GM19438 (cell line): ENCODE data around the gene GBF1.

Experiments
- ATAC-seq: cut with Tn5 transposase; IDR thresholded peaks from one replicate; pipeline ENCODE4 v1.9.1; 2021; ENCODE audit warnings: low read depth; ENCODE audit not compliant: unreplicated experiment

Gene GBF1

DNA sequence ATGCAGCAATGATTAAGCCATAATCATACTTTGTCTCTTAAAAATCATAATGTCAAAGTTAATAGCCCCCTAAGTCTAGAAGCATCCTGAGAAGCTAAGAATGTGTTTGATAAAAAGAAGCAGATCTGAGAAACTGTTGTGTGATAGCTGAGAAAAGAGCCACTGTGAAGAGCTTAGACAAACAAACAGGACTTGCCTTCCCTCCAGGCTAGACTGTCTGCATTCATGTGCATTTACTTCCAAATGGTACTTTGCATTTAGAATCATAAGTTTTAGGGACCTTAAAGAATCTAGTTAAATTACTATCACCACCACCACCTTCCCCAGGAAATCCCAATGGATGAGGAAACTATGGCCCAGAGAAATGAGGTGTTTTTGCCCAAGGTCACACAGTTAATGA lies 87.4 kb downstream of the GBF1 start:
- ATAC-seq, result no peak

GRCh38 chr10:102334101-102334500 lies 88.8 kb downstream of the GBF1 start:
- ATAC-seq, result no peak

- ATAC-seq, result no peak
These were observed 89.9 kb downstream of the GBF1 start for GRCh38 chr10:102335184-102335583.

DNA sequence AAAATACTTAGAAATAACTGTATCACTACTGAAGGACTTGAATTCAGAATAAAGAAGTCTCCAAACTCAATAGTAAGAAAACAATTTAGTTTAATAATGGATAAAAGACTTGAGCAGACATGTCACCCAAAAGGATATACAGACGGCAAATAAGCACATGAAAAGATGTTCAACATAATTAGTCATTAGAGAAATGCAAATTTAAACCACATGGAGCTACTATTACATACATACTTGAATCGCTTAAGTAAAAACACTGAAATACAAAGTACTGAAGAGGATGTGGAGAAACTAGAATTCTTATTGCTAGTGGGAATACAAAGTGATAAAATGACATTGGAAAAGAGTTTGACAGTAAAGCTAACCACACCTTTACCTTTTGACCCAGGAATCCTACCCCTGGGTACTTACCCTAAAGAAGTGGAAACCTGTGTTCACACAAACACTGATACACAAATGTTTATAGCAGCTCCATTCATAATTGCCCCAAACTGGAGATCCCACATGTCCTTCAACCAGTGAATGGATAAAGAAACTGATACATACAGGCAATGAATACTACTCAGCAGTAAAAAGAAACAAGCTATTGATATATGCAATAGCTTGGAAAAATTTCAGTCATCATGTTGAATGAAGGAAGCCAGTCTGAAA lies 95.8 kb downstream of the GBF1 start:
- no peak for ATAC-seq

- no peak for ATAC-seq
These were observed 97.1 kb downstream of the GBF1 start for GRCh38 chr10:102342458-102342857.

DNA sequence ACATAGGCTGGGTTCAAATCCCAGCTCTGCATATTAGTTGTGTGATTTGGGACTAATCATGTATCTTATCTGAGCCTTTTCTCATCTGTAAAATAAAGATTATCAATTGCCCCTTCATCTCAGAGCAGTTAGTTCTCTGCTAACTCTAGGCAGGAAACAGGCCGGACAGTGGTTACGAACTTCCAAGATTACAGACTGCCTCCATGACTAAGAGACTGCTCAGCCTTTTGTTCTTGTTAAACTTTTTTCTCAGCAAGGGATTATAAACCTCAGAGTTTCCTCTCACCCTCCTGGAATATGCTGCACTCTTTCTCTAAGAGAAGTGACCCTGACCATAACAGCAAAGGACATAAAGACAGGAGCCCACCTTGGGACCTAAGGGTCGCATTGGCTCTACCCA lies 97.6 kb downstream of the GBF1 start:
- no peak for ATAC-seq

DNA sequence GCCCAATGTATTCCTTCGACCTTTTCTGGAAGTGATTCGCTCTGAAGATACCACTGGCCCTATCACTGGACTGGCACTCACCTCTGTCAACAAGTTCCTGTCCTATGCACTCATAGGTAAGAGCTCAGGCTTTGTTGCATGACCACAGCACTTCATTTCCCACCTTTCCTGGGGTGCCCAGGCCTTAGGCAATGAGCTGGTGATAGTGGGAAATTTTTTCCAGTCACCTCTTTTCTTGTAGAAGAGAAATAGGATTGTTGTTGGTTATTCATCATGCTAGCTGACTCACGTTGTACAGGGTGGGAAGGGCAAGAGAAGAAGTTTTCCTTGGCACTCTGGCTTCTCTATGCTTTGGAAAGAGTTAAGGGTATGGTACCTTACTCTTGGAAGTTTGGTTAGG lies 98.7 kb downstream of the GBF1 start:
- ATAC-seq, result no peak

DNA sequence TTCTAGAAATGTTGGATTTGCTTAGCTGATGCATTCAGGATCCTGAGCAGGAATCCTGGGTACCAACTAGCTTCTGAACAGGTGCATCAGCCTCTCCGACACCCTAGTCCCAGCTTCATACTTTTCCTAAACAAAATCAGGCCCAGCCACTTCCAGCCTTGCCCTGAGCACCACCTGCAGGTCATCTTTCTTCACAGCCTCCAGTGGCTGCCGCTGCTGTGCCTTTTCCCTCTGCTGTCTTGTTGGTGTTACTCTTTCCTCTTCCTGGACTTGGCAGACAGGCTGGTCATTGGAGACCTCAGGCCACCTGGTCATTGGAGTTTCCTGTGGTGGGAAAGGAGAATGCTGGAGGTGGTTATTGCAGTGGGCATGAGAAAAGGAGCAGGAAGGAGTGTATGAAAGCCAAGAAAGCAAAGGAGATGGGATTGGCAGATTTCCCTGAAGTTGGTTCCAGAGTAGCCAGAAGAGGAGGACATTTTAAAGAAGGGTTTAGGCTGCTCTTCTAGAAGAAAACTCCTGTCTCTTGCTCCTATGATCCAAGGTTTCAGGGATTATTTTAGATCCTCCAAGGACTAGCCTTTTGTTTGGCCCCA lies 102.0 kb downstream of the GBF1 start:
- no peak for ATAC-seq

GRCh38 chr10:102352066-102352715 lies 106.9 kb downstream of the GBF1 start:
- no peak for ATAC-seq

DNA sequence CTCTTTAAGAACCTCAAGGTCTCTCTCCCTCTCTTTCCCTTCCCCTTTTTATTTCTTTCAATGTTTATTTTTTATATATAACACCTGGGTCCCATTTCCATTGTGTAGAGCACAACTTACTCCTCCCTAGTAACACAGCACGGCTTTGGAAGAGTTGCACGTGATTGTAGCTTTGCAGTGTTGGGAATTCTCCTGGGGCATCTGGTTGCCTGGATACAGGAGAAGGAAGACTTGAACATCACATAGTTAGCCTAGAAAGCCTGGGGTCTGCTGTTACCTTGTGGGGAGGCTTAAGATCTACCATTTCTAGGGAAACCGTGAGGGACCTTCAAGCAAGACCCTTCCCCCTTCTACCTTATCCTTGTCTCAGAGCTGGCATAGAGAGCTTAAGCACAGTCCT lies 109.1 kb downstream of the GBF1 start:
- no peak for ATAC-seq

DNA sequence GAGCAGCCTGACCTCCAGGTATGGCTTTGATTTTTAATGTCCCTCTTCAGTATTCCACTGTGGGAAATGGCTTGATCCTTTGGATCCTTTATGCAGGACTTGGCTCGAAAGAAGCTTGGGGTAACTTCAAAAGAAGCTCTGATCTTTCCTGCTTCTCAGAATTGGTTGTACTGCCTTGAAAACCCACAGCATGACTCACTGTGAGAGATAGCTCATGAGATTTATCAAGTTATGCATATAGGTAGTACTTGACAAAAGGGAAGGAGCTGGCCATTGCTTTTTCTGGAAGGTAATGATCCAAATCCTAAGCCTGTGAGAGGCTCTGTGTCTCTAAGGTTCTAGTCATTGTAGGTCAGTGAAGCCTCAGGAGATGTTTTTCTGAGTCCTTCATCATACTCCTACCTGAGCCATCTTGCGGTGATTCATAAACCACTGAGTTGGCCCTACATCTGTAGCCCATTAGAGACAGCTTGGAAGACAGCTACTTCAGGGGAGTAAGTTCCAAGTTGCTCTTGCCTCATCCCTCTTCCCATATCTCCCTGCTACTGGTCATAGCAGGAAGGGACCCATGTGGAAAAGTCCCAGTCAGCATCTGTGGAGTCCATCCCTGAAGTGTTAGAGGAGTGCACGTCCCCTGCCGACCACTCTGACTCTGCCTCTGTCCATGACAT lies 113.5 kb downstream of the GBF1 start:
- ATAC-seq, result no peak

DNA sequence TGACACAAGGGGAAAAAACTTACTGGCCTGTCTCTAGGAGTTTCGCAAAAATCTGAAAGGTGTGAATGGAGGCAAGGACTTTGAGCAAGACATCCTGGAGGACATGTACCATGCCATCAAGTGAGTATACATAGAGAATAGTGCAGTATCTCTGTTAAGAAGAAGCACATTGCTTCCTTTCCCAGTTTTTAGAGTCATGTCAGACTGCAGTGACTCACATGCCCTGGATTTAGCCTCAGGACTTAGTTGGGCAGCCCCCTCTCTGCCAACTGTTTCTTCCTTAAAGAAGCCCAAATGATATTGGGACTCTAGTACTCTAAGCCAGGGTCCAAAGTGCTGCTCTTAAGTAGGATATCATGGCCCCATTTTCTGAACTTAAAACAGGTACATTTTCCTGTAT lies 122.1 kb downstream of the GBF1 start:
- ATAC-seq, result no peak

GRCh38 chr10:102368077-102368476 lies 122.7 kb downstream of the GBF1 start:
- ATAC-seq, result no peak

GRCh38 chr10:102371295-102371694 lies 126.0 kb downstream of the GBF1 start:
- no peak for ATAC-seq

DNA sequence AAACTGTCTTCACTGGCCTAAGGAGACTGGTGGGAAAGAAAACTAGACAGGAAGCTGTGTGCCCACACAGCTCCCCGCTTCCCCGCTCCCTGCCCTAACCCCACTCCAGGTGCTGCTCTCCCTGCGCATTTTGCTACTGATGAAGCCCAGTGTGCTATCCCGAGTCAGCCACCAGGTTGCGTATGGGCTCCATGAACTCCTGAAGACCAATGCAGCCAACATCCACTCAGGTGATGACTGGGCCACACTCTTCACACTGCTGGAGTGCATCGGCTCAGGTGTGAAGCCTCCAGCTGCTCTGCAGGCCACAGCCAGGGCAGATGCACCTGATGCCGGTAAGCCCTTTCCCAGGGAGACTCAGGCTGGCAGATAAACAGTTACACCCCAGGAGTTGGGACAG lies 129.9 kb downstream of the GBF1 start:
- no peak for ATAC-seq

DNA sequence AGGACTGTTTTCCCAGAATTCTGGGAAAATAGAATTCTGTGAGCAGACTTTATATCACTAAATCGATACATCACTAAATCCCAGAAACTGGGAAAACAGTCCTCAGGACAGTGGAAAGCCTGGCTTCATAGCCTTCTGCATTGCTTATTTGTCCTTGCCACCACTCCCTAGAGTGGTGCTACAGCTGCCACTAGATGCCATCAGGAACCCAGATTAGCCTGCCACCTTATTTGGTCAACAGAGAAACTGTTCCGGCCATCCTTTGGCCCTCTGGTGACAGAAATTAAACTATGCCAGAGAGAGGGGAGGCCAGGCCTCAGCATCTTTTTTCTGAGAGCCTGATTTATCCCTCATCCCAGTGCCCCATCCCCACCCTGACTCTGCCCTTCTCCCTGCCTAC lies 130.5 kb downstream of the GBF1 start:
- ATAC-seq, result no peak

- ATAC-seq, result no peak
These were observed 131.6 kb downstream of the GBF1 start for GRCh38 chr10:102376901-102377300.

- no peak for ATAC-seq
These were observed 134.1 kb downstream of the GBF1 start for GRCh38 chr10:102379383-102379782.

GRCh38 chr10:102381983-102382382 lies 136.7 kb downstream of the GBF1 start:
- ATAC-seq, result no peak

DNA sequence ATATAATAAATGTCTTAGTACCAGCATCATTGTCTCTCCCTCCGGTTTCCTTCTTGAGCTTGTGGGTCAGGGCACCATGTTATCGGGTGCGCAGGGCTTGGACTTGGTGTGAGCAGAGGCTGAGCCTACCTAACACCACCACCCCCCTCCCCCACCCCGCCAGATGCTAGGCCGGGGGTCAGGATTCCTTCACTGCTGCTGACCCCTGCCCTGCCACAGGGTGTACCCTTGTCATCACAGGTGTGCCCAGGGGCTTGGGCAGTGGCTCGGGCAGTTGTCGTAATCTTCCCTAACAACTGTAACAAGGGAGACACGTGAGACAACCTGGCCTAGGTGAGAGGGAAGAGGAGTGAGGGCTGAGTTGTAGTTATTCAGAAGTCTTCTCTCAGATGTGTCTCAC lies 137.5 kb downstream of the GBF1 start:
- no peak for ATAC-seq

DNA sequence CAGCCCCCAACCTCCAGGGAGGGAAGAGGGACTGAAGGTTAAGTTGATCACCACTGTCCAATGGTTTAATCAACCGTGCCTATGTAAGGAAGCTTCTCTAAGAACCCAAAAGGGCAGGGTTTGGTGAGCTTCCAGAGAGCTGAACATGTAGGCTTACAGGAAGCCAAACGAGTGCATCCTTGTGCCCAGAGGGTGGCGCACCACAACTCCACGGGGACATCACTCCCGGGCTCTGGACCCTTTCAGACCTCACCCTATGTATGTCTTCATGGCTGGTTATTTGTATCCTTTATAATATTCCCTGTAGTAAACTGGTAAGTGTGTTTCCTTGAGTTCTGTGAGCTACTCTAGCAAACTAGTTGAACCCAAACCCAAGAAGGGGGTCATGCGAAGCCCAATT lies 138.7 kb downstream of the GBF1 start:
- no peak for ATAC-seq
